ENCODE data around the gene CASP8.
"Not testable (repeated sequence)": the region's sequence is repeated elsewhere in the genome, so short reads cannot be mapped to it uniquely, and the experiment has no call there.

CASP8 gene

GRCh38 chr2:201267278-201268030 lies 7.1 kb downstream of the CASP8 start:
- in situ Hi-C loops (cut with HindIII; ENCODE audit: low sequenced_read_pairs): loop anchor here (25.0 kb wide), 1 partner anchor 120 kb away; no protein-coding TSS in a partner anchor

- in situ Hi-C loops (cut with HindIII; ENCODE audit: low sequenced_read_pairs): loop anchor here (25.0 kb wide), 1 partner anchor 118 kb away; no protein-coding TSS in a partner anchor
These were observed 9.4 kb downstream of the CASP8 start for GRCh38 chr2:201269764-201270163.

DNA sequence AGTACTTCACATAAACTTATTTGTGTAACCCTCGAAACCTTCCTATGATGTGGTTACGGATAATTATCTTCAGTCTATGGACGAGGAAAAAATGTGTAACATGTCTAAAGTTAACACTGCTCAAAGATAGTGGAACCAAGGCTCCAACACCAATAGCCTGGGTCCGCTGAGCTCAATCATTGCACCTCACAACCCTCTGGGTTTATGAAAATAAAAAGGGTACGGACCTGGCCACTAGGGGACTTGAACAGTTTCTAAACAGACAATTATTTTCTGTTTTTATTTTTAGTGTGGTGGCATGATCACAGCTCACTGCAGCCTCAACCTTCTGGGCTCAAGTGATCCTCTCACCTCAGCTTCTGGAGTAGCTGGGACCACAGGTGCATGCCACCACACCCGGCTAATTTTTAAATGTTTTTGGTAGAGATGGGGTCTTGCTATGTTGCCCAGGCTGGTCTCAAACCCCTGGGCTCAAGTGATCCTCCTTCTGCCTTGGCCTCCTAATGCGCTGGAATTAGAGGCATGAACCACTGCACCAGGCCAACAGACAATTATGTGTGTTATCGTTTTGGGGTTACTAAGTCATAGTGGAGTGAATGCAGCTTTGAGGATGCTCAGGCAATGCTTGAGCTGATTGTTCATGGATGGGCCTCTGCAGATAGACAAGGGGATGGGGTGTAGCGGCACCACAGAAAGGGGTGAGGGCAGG lies 10.1 kb downstream of the CASP8 start:
- in situ Hi-C loops (cut with HindIII; ENCODE audit: low sequenced_read_pairs): loop anchor here (25.0 kb wide), 1 partner anchor 117 kb away; no protein-coding TSS in a partner anchor

- in situ Hi-C loops (cut with HindIII; ENCODE audit: low sequenced_read_pairs): loop anchor here (25.0 kb wide), 1 partner anchor 115 kb away; no protein-coding TSS in a partner anchor
These were observed 11.6 kb downstream of the CASP8 start for GRCh38 chr2:201271917-201272316.

GRCh38 chr2:201273330-201273983 lies 13.1 kb downstream of the CASP8 start:
- in situ Hi-C loops (cut with HindIII; ENCODE audit: low sequenced_read_pairs): loop anchor here (25.0 kb wide), 1 partner anchor 114 kb away; no protein-coding TSS in a partner anchor

GRCh38 chr2:201275069-201275468 lies 14.7 kb downstream of the CASP8 start:
- in situ Hi-C loops (cut with HindIII; ENCODE audit: low sequenced_read_pairs): no loop called here

GRCh38 chr2:201275990-201276389 lies 15.7 kb downstream of the CASP8 start:
- in situ Hi-C loops (cut with HindIII; ENCODE audit: low sequenced_read_pairs): no loop called here

- in situ Hi-C loops (cut with HindIII; ENCODE audit: low sequenced_read_pairs): no loop called here
These were observed 16.2 kb downstream of the CASP8 start for GRCh38 chr2:201276511-201276910.

DNA sequence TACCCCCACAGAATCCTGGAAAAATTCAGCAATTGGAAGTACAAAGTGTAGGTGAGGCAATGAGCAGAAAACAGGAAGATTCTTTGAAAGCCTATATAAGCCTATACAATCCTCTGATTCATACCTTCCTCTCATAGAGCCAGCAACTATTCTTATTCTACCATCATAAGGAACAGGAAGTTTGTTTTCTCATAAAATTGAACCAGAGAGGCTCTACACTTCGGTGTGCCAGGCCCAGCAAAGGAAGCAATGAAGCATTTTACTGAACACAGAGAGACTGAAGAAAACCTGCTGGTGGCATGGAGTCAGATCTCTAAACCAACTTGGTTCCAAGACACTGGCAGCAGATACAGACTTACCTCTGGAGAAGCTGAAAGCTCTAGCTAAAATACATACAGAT lies 18.7 kb downstream of the CASP8 start:
- in situ Hi-C loops (cut with HindIII; ENCODE audit: low sequenced_read_pairs): no loop called here

DNA sequence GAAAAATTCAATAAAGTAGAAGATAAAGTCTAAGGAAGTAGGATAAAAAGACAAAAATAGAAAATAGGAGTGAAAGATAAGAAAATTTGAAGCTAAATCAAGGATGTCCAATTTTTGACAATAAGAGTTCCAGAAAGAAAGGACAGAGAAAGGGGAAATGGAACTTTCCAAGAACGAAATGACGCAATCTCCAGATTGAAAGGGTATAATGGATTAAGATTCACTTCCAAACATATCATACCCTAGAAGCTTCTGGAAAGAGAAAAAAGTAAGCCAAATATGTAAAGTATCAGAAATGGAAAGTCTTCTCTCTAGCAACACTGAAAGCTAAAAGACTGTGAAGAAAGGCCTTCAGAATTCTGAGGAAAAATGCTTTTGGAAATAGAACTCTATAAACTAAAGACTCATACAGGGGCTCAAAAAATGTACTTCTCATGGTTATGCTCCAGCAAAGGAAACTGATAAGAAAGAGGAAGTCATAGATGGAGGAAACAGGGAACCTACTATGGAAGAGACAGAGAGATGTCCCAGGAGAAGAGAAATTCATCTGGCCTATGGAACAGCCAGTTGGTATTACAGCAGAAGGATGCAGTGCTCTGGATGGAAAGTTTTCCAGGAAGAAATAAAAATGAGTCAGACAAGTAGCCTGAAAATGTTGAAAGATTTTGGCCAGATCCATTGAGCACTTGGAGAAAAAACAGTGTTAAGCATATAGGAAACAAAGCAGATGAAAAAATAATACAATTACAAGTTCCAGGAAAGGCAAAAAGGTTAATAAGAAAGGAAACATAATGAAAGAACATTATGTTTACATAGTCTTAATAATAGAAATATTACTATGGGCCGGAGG lies 20.1 kb downstream of the CASP8 start:
- in situ Hi-C loops (cut with HindIII; ENCODE audit: low sequenced_read_pairs): no loop called here

DNA sequence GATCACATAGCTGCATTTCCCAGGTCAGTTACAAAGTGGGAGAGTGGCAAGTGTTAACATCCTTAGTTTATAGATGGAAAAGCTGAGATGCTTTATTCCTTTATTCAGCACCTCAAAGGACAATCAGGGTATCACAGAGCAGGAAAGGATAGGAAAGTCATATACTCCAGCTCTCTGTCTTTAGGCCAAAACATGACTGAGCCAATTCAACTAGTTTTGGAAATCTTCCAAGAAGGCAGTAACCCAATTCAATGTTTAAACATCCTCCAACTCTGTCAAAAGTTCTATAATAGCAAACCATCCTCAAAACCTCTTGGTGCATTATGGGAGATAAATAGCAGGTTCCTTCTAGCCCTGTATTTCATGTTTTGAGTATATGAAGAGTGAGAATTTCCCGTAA lies 25.2 kb downstream of the CASP8 start:
- in situ Hi-C loops (cut with HindIII; ENCODE audit: low sequenced_read_pairs): no loop called here

- in situ Hi-C loops (cut with HindIII; ENCODE audit: low sequenced_read_pairs): not testable (repeated sequence)
These were observed 30.3 kb downstream of the CASP8 start for GRCh38 chr2:201290457-201291148.

- in situ Hi-C loops (cut with HindIII; ENCODE audit: low sequenced_read_pairs): no loop called here
These were observed 38.2 kb downstream of the CASP8 start for GRCh38 chr2:201298462-201299052.

DNA sequence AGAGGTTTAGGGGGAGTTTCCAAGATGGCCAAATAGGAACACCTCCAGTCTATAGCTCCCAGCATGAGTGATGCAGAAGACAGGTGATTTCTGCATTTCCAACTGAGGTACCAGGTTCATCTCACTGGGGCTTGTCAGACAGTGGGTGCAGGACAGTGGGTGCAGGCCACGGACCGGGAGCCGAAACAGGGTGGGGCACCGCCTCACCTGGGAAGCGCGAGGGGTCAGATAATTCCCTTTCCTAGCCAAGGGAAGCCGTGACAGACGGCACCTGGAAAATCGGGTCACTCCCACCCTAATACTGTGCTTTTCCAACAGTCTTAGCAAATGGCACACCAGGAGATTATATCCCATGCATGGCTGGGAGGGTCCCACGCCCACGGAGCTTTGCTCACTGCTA lies 39.6 kb downstream of the CASP8 start:
- in situ Hi-C loops (cut with HindIII; ENCODE audit: low sequenced_read_pairs): not testable (repeated sequence)

DNA sequence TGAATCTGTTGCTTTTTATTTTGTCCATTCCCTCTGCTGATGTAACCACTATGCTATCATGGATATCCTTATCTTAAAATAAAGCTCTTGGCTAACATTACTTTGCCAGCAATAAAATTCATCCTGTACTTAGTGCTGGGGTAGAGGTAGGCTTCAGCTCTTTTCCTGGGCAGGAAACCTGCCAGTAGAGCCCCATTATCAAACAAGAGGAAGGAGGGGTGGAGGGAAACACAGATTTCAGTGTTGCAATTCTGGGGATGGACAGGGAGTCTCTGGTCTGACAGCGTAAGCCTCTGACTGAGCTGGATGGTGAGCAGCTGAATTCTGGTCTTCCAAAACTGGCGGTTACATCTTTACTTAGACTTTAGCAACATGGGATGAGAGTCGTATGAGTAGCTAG lies 47.5 kb downstream of the CASP8 start:
- in situ Hi-C loops (cut with HindIII; ENCODE audit: low sequenced_read_pairs): no loop called here

- in situ Hi-C loops (cut with HindIII; ENCODE audit: low sequenced_read_pairs): no loop called here
These were observed 48.6 kb downstream of the CASP8 start for GRCh38 chr2:201308914-201309313.

- in situ Hi-C loops (cut with HindIII; ENCODE audit: low sequenced_read_pairs): no loop called here
These were observed 53.0 kb downstream of the CASP8 start for GRCh38 chr2:201313362-201313761.

DNA sequence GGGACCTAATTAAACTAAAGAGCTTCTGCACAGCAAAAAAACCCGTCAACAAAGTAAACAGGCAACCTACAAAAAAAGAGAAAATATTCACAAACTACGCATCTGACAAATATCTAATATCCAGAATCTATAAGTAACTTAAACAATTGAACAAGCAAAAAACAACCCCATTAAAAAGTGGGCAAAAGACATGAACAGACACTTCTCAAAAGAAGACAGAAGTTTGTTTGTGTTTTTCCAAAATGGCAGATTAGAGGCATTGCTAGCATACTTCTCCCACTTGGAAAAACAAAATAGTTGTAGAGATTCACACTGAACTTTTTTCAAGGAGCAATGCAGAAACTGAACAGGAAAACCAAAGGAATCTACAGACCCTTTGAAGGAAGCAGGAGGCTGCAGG lies 59.2 kb downstream of the CASP8 start:
- in situ Hi-C loops (cut with HindIII; ENCODE audit: low sequenced_read_pairs): no loop called here

- in situ Hi-C loops (cut with HindIII; ENCODE audit: low sequenced_read_pairs): no loop called here
These were observed 59.9 kb downstream of the CASP8 start for GRCh38 chr2:201320257-201320656.

DNA sequence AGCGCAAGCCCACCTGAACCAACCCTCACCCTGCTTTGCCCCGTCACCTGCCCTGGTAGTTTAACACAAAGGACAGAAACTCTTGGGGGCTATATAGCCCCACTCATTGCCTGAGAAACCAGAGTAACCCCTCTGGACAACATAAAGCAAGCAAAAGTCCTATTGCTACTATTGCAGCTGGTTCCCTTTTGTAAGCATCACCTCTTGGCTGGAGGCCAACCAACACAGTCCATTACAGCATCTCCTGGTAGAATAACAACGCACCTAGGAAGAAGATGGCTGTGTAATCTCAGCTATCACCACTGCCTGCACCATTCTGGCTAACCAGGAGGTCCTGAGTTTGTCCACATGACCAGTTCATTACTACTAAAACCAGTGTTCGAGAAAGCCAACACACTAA lies 60.4 kb downstream of the CASP8 start:
- in situ Hi-C loops (cut with HindIII; ENCODE audit: low sequenced_read_pairs): no loop called here

All from DLD1 (cell line).